Astrocyte (in vitro differentiated cells and primary cell): ENCODE results near the gene DDX31.

Experiments used
- EZH2 ChIP-seq: IDR thresholded peaks from 2 replicates; pipeline ENCODE4 v1.6.1; 2012; ENCODE audit warnings: mild to moderate bottlenecking, low read length, inconsistent platforms; ENCODE audit not compliant: insufficient read depth
- TF ChIP-seq, protein P1 (sequence below): IDR thresholded peaks from 2 replicates; pipeline ENCODE4 v1.5.1; 2011; ENCODE audit warnings: low read depth, mild to moderate bottlenecking, inconsistent platforms, low read length, moderate library complexity; ENCODE audit not compliant: insufficient read depth

DNA sequence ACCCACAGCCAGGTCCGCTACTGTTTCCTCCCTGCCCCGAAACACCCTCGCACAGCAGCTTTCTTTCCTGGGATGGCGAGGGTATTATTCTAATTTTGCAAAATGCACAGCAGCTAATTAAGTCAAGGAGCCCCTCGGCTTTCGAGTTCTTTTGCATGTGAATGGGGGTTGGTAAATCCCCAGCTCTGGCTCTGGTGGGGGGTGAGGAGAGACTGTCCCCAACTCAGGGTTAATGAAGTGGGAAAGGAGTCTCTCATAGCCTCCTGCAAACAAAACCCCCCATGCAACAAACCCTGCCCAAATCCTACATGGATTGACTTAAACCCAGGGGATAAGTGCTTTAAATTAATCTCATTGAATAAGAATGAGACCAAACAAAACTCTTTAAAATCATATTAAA lies 78.5 kb downstream of the DDX31 start:
- TF ChIP-seq, protein P1, sequence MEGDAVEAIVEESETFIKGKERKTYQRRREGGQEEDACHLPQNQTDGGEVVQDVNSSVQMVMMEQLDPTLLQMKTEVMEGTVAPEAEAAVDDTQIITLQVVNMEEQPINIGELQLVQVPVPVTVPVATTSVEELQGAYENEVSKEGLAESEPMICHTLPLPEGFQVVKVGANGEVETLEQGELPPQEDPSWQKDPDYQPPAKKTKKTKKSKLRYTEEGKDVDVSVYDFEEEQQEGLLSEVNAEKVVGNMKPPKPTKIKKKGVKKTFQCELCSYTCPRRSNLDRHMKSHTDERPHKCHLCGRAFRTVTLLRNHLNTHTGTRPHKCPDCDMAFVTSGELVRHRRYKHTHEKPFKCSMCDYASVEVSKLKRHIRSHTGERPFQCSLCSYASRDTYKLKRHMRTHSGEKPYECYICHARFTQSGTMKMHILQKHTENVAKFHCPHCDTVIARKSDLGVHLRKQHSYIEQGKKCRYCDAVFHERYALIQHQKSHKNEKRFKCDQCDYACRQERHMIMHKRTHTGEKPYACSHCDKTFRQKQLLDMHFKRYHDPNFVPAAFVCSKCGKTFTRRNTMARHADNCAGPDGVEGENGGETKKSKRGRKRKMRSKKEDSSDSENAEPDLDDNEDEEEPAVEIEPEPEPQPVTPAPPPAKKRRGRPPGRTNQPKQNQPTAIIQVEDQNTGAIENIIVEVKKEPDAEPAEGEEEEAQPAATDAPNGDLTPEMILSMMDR, result no peak
- TF ChIP-seq EZH2, result no peak
